H9 (cell line): Measurements from ENCODE around the gene TAOK1. TPM values are rescaled to one million over a fixed set of nuclear protein-coding genes. Genes with fewer than 3 reads are reported as not detected.

Source experiments
- DNase-seq: peaks from one replicate; pipeline ENCODE4 v3.0.0-alpha.2; 2017
- H2AFZ ChIP-seq: one replicate; pipeline ENCODE4 v1.6.1; 2013; ENCODE audit warnings: mild to moderate bottlenecking, low read length, control low read depth, moderate library complexity
- H2AK5ac ChIP-seq: 2 replicates; pipeline ENCODE4 v1.6.1; 2013; ENCODE audit warnings: low read length, control low read depth, mixed read lengths; ENCODE audit not compliant: insufficient read length
- H2BK120ac ChIP-seq: one replicate; pipeline ENCODE4 v1.6.1; 2013; ENCODE audit warnings: low read depth, mild to moderate bottlenecking, low read length, control low read depth, inconsistent platforms; ENCODE audit not compliant: poor library complexity, severe bottlenecking
- H2BK12ac ChIP-seq: 2 replicates; pipeline ENCODE4 v1.6.1; 2013; ENCODE audit warnings: low read length, control low read depth, mixed read lengths, low read depth; ENCODE audit not compliant: insufficient read length
- H2BK15ac ChIP-seq: 2 replicates; pipeline ENCODE4 v1.6.1; 2013; ENCODE audit warnings: low read depth, low read length, control low read depth
- H2BK20ac ChIP-seq: one replicate; pipeline ENCODE4 v1.6.1; 2013; ENCODE audit warnings: low read depth, mild to moderate bottlenecking, low read length, control low read depth, inconsistent platforms; ENCODE audit not compliant: poor library complexity, severe bottlenecking
- H2BK5ac ChIP-seq: 2 replicates; pipeline ENCODE4 v1.6.1; 2013; ENCODE audit warnings: low read length, control low read depth, mixed read lengths; ENCODE audit not compliant: insufficient read length
- H3K14ac ChIP-seq: 2 replicates; pipeline ENCODE4 v1.6.1; 2013; ENCODE audit warnings: low read length, control low read depth; ENCODE audit not compliant: insufficient read depth
- H3K18ac ChIP-seq: 2 replicates; pipeline ENCODE4 v1.6.1; 2013; ENCODE audit warnings: low read depth, mild to moderate bottlenecking, mixed read lengths, low read length, control low read depth; ENCODE audit not compliant: insufficient read length
- H3K23ac ChIP-seq: 2 replicates; pipeline ENCODE4 v1.6.1; 2013; ENCODE audit warnings: low read length, control low read depth, mixed read lengths, low read depth; ENCODE audit not compliant: insufficient read length
- H3K23me2 ChIP-seq: 2 replicates; pipeline ENCODE4 v1.6.1; 2013; ENCODE audit warnings: low read depth, mild to moderate bottlenecking, mixed read lengths, low read length, control low read depth; ENCODE audit not compliant: insufficient read length, poor library complexity, severe bottlenecking
- H3K27ac ChIP-seq: 2 replicates; pipeline ENCODE4 v1.5.1; 2013; ENCODE audit warnings: low read length, control low read depth, mixed read lengths, low read depth; ENCODE audit not compliant: insufficient read length
- H3K27me3 ChIP-seq: 2 replicates; pipeline ENCODE4 v1.6.1; 2013; ENCODE audit warnings: low read length, control low read depth, inconsistent platforms; ENCODE audit not compliant: insufficient read depth
- H3K4ac ChIP-seq: 2 replicates; pipeline ENCODE4 v1.6.1; 2013; ENCODE audit warnings: low read depth, mild to moderate bottlenecking, control low read depth, inconsistent platforms, low read length, moderate library complexity
- H3K4me1 ChIP-seq: 2 replicates; pipeline ENCODE4 v1.6.1; 2013; ENCODE audit warnings: low read length, control low read depth, inconsistent platforms; ENCODE audit not compliant: insufficient read depth
- H3K4me2 ChIP-seq: 2 replicates; pipeline ENCODE4 v1.6.1; 2013; ENCODE audit warnings: low read length, control low read depth, mixed read lengths; ENCODE audit not compliant: insufficient read length, insufficient read depth
- H3K56ac ChIP-seq: 2 replicates; pipeline ENCODE4 v1.6.1; 2013; ENCODE audit warnings: low read depth, mild to moderate bottlenecking, mixed read lengths, low read length, control low read depth; ENCODE audit not compliant: insufficient read length
- H3K79me1 ChIP-seq: 2 replicates; pipeline ENCODE4 v1.6.1; 2013; ENCODE audit warnings: low read depth, mild to moderate bottlenecking, moderate library complexity, low read length, control low read depth, inconsistent platforms; ENCODE audit not compliant: insufficient read depth, poor library complexity, severe bottlenecking
- H3K79me2 ChIP-seq: 2 replicates; pipeline ENCODE4 v1.6.1; 2013; ENCODE audit warnings: low read length, control low read depth, inconsistent platforms; ENCODE audit not compliant: insufficient read depth
- H3K9ac ChIP-seq: 2 replicates; pipeline ENCODE4 v1.6.1; 2013; ENCODE audit warnings: low read length, control low read depth, mixed read lengths; ENCODE audit not compliant: insufficient read length; ENCODE audit errors: extremely low read depth
- H3K9me3 ChIP-seq: one replicate; pipeline ENCODE4 v1.6.1; 2013; ENCODE audit warnings: low read depth, low read length, inconsistent platforms; ENCODE audit not compliant: control insufficient read depth
- H3T11ph ChIP-seq: one replicate; pipeline ENCODE4 v1.6.1; 2013; ENCODE audit warnings: mild to moderate bottlenecking, low read length, control low read depth, inconsistent platforms
- H4K20me1 ChIP-seq: one replicate; pipeline ENCODE4 v1.6.1; 2013; ENCODE audit not compliant: control insufficient read depth, insufficient read length, insufficient read depth
- H4K5ac ChIP-seq: 2 replicates; pipeline ENCODE4 v1.6.1; 2013; ENCODE audit warnings: low read depth, mild to moderate bottlenecking, mixed read lengths, low read length, control low read depth; ENCODE audit not compliant: insufficient read length
- H4K8ac ChIP-seq: replicated peaks from 2 replicates; pipeline ENCODE4 v1.6.1; 2013; ENCODE audit warnings: low read length, control low read depth, mixed read lengths, low read depth; ENCODE audit not compliant: insufficient read length
- H4K91ac ChIP-seq: 2 replicates; pipeline ENCODE4 v1.6.1; 2013; ENCODE audit warnings: low read depth, mild to moderate bottlenecking, moderate library complexity, mixed read lengths, low read length, control low read depth; ENCODE audit not compliant: insufficient read length
- H3K27ac Mint-ChIP-seq, 3 experiments: 2 replicates in 2 of 3; 3 replicates in 1 of 3; pipeline ENCODE4 v1.8.0; 2020 to 2021; ENCODE audit warnings: mixed read lengths in 3 of 3, mild to moderate bottlenecking in 1 of 3, moderate library complexity in 1 of 3
- H3K27me3 Mint-ChIP-seq: 2 replicates; pipeline ENCODE4 v1.8.0; 2021; ENCODE audit warnings: low read depth, mild to moderate bottlenecking, moderate library complexity, mixed read lengths
- H3K36me3 Mint-ChIP-seq, 3 experiments: 2 replicates in 2 of 3; 3 replicates in 1 of 3; pipeline ENCODE4 v1.8.0; 2020 to 2021; ENCODE audit warnings: low read depth in 3 of 3, mixed read lengths in 3 of 3; ENCODE audit not compliant: insufficient read depth in 1 of 3
- H3K4me1 Mint-ChIP-seq, 2 experiments: 2 replicates each; pipeline ENCODE4 v1.8.0; 2020; ENCODE audit warnings: mixed read lengths in 2 of 2
- H3K4me3 Mint-ChIP-seq, 2 experiments: 2 replicates in 1 of 2; 3 replicates in 1 of 2; pipeline ENCODE4 v1.8.0; 2020 to 2021; ENCODE audit warnings: mild to moderate bottlenecking in 2 of 2, mixed read lengths in 2 of 2, moderate library complexity in 1 of 2
- H3K9me3 Mint-ChIP-seq, 2 experiments: 2 replicates in 1 of 2; 3 replicates in 1 of 2; pipeline ENCODE4 v1.8.0; 2020; ENCODE audit warnings: mild to moderate bottlenecking in 2 of 2, mixed read lengths in 2 of 2, moderate library complexity in 1 of 2
- CTCF ChIP-seq: fragments of 200-600 bp; sonication (generic); conservative IDR thresholded peaks from 3 replicates; pipeline ENCODE4 v1.8.0; 2021; ENCODE audit warnings: antibody characterized with exemption, mild to moderate bottlenecking
- WGBS: extraction: QIAGEN DNeasy Blood & Tissue Kit; methylation state at CpG from one replicate; pipeline ENCODE4 v1.1.7; 2013; ENCODE audit warnings: missing lambda C conversion rate, low lambda C conversion rate, mixed read lengths; ENCODE audit not compliant: insufficient read length; ENCODE audit errors: extremely low coverage; 5-methylcytosine and 5-hydroxymethylcytosine counted together
- total RNA-seq: library from RNA; stranded (reverse); gene quantifications from 2 replicates; pipeline ENCODE4 v1.2.1, GENCODE V29; 2021

Gene TAOK1
- total RNA-seq, 1 experiment from 2014 or later: 93.0 TPM

- H3K4me2 ChIP-seq: no peak overlapping the region
- WGBS: no CpG with 5 or more reads among the region's 2 CpGs
Measured at GRCh38 chr17:29559640-29560039, 169.5 kb downstream of the TAOK1 start.

More at GRCh38 chr17:29559640-29560039, 169.5 kb downstream of the TAOK1 start:
- H3K4me1 Mint-ChIP-seq: no peaks in the 10 kb centered on the region
- Histone ChIP-seq H3K27me3 (peaks cover under 1% of the 10 kb centered on the region; the same call in 1 of the 2 replicates), H4K20me1 (no peaks in the 10 kb centered on the region), H3K27ac (no peak overlapping the region), H3K23me2 (no peaks in the 10 kb centered on the region), H3K4ac (no peak overlapping the region), H2BK12ac (no peak overlapping the region), H3K79me2 (no peaks in the 10 kb centered on the region), H2AK5ac (no peak overlapping the region), H2BK20ac (no peak overlapping the region), H3K23ac (no peak overlapping the region), H2BK5ac (no peak overlapping the region), H2BK15ac (no peak overlapping the region), H3K79me1 (no peaks in the 10 kb centered on the region), H3K14ac (no peak overlapping the region), H4K5ac (no peak overlapping the region), H3K9me3 (no peaks in the 10 kb centered on the region), H4K91ac (no peak overlapping the region), H4K8ac (no peak overlapping the region), H3K4me1 (no peaks in the 10 kb centered on the region), H3K9ac (no peak overlapping the region), H3K56ac (no peak overlapping the region), H2BK120ac (no peak overlapping the region), H2AFZ (no peak overlapping the region), H3K18ac (no peak overlapping the region), H3T11ph (no peak overlapping the region)
- no peak for TF ChIP-seq CTCF
- no peak overlapping the region for H3K27ac Mint-ChIP-seq
- H3K9me3 Mint-ChIP-seq: no peaks in the 10 kb centered on the region
- no peak for DNase-seq
- peaks cover 21% of the 10 kb centered on the region for H3K27me3 Mint-ChIP-seq
- H3K36me3 Mint-ChIP-seq: no peaks in the 10 kb centered on the region
- no peak overlapping the region for H3K4me3 Mint-ChIP-seq
